GM10248 (cell line): Measurements from ENCODE around the gene SELPLG.

Experiments
- CTCF ChIA-PET: fragments of 300-600 bp; sonication (Branson Sonifier 250); formaldehyde crosslinking; extraction: SDS; loops from one replicate; lab custom pipeline; 2021; ENCODE audit warnings: antibody characterized with exemption; lab: Yijun Ruan, JAX
- POLR2A ChIA-PET: fragments of 350-650 bp; sonication (Branson Sonifier 250); formaldehyde crosslinking; extraction: SDS; loops from one replicate; lab custom pipeline; 2020; ENCODE audit warnings: antibody characterized with exemption; lab: Yijun Ruan, JAX
- DNase-seq: peaks from one replicate; pipeline ENCODE4 v3.0.0; 2012; ENCODE audit errors: extremely low spot score
- CTCF ChIP-seq: IDR thresholded peaks from 2 replicates; pipeline ENCODE4 v1.5.1; 2012; ENCODE audit warnings: mild to moderate bottlenecking, low read depth; ENCODE audit errors: extremely low read depth, missing control alignments, control extremely low read depth

The SELPLG gene

DNA sequence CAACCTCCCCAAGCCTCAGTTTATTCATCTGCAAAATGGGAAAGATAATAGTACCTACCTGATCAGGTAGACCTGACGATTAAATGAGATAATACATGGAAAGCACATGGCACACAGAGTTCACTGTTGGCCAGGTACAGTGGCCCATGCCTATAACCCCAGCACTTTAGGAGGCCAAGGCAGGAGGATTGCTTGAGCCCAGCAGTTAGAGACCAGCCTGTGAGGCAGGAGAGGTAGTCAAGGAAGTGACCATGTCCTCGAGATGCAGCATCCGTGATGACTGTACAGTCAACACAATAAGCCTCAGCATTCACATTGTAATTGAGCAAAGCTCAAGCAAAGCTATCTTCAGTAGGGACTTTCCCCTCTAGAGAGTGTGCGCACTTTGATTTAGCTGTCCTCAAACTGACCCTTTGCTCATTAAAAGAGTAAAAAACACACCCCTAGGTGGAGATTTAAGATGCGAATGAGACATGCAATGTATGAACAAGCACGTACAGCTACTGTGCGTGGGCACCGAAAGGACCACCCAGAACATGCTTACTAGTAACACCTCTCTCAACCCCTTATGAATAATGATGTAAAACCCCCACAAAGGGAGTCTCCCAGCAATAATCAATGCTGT is 61.4 kb downstream of the SELPLG start:
- DNase-seq, result no peak
- TF ChIP-seq CTCF, result no peak
- POLR2A ChIA-PET, result interaction anchor here (3.2 kb wide), 1 partner anchor 45 kb away, joined by 16 read pairs; no protein-coding TSS in a partner anchor
- CTCF ChIA-PET, result interaction anchor here (0.8 to 22.9 kb wide), 15 partner anchors 8 to 379 kb away, joined by 3 to 543 read pairs (median 4); partner anchors contain the start of genes ISCU and SART3
